Measurements from ENCODE around the gene PGLYRP4. TPM values are rescaled to one million over a fixed set of nuclear protein-coding genes. Genes with fewer than 3 reads are reported as not detected.

The PGLYRP4 gene
- total RNA-seq, 1 experiment from 2014 or later, result not detected

DNA sequence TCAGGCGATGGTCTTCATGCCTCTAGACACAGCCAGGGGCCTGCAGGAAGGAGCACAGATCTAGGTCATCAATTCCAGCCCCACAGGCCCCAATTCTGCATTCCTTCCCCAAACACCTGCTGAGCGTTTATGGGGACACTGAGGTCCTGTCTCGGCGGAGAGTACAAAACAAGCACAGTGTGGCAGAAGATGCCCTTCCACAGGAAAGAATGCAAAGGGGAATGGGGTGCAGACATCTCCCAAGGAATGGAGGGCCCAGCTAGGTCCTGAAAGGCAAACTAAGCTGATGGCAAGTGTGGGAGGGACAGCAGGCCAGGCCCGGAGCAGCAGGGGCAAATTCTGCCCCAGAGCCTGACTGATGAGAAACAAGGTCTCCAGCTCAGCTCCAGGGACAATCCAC lies 45.8 kb upstream of the PGLYRP4 start:
- CTCF ChIA-PET, result no interaction called here
- BruUV-seq (replicated peaks), result no TSS peak

DNA sequence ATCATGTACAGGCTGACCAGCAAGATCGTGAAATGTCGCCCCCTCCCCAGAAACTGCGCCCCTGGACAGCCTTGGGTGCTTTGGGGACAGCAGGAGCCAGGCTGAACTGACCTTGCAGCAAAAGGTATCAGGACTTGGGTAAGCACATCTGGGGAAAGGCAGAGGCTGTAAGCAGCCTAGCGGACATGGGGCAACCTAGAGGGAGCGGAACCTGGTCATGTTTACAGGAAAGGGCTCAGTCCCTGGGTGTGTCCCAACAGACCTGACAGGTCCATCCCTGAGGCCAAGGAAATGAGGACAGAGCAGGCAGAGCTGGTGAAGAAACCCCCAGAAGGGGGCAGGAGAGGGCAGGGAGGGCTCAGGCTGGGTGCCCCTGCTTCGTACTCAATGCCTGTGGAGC lies 45.3 kb upstream of the PGLYRP4 start:
- POLR2A ChIA-PET (ENCODE audit: unreplicated experiment), result no interaction called here
- Histone ChIP-seq H3K4me1 (replicated peaks; ENCODE audit: insufficient read depth) (peaks cover 59% of the 10 kb centered on the region), H3K27ac (no peak overlapping the region), H3K27me3 (ENCODE audit: insufficient read depth, low read depth) (no peaks in the 10 kb centered on the region), H3K9me2 (ENCODE audit: insufficient read depth) (no peaks in the 10 kb centered on the region), H3K36me3 (ENCODE audit: low read depth) (no peaks in the 10 kb centered on the region), H2AFZ (no peak overlapping the region), H3K9me3 (ENCODE audit: insufficient read depth, low read depth) (no peaks in the 10 kb centered on the region), H3K4me3 (no peak overlapping the region), H3F3A (ENCODE audit: insufficient read depth, low read depth) (peaks cover 9% of the 10 kb centered on the region; the same call in 1 of the 2 replicates), H3K79me2 (ENCODE audit: low read depth) (no peaks in the 10 kb centered on the region), H4K20me1 (ENCODE audit: insufficient read depth) (no peaks in the 10 kb centered on the region), H3K4me2 (no peak overlapping the region)
- BruUV-seq (replicated peaks), result no TSS peak
- CTCF ChIA-PET, result no interaction called here
- no peak for TF ChIP-seq EZH2 (IDR thresholded peaks at IDR 0.05; ENCODE audit: low read depth)
- TF ChIP-seq, protein P1, sequence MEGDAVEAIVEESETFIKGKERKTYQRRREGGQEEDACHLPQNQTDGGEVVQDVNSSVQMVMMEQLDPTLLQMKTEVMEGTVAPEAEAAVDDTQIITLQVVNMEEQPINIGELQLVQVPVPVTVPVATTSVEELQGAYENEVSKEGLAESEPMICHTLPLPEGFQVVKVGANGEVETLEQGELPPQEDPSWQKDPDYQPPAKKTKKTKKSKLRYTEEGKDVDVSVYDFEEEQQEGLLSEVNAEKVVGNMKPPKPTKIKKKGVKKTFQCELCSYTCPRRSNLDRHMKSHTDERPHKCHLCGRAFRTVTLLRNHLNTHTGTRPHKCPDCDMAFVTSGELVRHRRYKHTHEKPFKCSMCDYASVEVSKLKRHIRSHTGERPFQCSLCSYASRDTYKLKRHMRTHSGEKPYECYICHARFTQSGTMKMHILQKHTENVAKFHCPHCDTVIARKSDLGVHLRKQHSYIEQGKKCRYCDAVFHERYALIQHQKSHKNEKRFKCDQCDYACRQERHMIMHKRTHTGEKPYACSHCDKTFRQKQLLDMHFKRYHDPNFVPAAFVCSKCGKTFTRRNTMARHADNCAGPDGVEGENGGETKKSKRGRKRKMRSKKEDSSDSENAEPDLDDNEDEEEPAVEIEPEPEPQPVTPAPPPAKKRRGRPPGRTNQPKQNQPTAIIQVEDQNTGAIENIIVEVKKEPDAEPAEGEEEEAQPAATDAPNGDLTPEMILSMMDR (conservative IDR thresholded peaks at IDR 0.05), result no peak; the same call in 1 of the 2 replicates
- peak in 1 of 2 experiments; percentile 45 for DNase-seq
- intact Hi-C loops (cut with micrococcal nuclease; ENCODE audit: unreplicated experiment), result no loop called here

More for the DNA sequence above, 45.8 kb upstream of the PGLYRP4 start:
- Histone ChIP-seq H3K27ac (no peak overlapping the region), H3F3A (ENCODE audit: insufficient read depth, low read depth) (peaks cover 9% of the 10 kb centered on the region; the same call in 1 of the 2 replicates), H3K79me2 (ENCODE audit: low read depth) (no peaks in the 10 kb centered on the region), H3K36me3 (ENCODE audit: low read depth) (no peaks in the 10 kb centered on the region), H3K4me3 (no peak overlapping the region), H3K27me3 (ENCODE audit: insufficient read depth, low read depth) (no peaks in the 10 kb centered on the region), H3K9me2 (ENCODE audit: insufficient read depth) (no peaks in the 10 kb centered on the region), H3K9me3 (ENCODE audit: insufficient read depth, low read depth) (no peaks in the 10 kb centered on the region), H3K4me1 (replicated peaks; ENCODE audit: insufficient read depth) (peaks cover 57% of the 10 kb centered on the region), H3K4me2 (no peak overlapping the region), H4K20me1 (ENCODE audit: insufficient read depth) (no peaks in the 10 kb centered on the region), H2AFZ (no peak overlapping the region)
- POLR2A ChIA-PET (ENCODE audit: unreplicated experiment), result no interaction called here
- intact Hi-C loops (cut with micrococcal nuclease; ENCODE audit: unreplicated experiment), result no loop called here
- TF ChIP-seq, protein P1 (conservative IDR thresholded peaks at IDR 0.05), result no peak; the same call in 1 of the 2 replicates
- TF ChIP-seq EZH2 (IDR thresholded peaks at IDR 0.05; ENCODE audit: low read depth), result no peak
- DNase-seq, result no peak

DNA sequence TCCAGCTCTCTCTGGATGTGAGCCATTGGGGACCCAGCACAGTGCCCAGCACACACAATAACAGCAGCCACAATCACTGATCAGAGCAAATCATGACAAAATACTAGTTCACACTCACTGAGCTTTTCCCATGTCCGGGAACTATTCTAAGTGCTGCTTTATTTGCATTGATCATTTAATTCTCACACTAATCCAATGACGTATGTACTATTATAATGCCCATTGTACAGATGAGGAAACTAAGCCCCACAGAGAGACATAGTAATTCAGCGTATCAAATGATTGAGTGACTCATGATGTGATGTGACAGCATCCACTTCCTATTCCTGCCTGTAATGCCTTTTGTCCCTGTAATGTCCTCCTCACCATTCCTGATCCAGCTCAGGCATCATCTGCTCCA lies 44.2 kb upstream of the PGLYRP4 start:
- TF ChIP-seq EZH2 (IDR thresholded peaks at IDR 0.05; ENCODE audit: low read depth), result no peak
- TF ChIP-seq, protein P1 (conservative IDR thresholded peaks at IDR 0.05), result no peak
- intact Hi-C loops (cut with micrococcal nuclease; ENCODE audit: unreplicated experiment), result no loop called here

More for the DNA sequence above, 44.2 kb upstream of the PGLYRP4 start:
- H3K36me3 ChIP-seq (ENCODE audit: low read depth), result no peaks in the 10 kb centered on the region
- H3K9me3 ChIP-seq (ENCODE audit: insufficient read depth, low read depth), result no peaks in the 10 kb centered on the region
- H3F3A ChIP-seq (ENCODE audit: insufficient read depth, low read depth), result peaks cover 9% of the 10 kb centered on the region; the same call in 1 of the 2 replicates
- no peaks in the 10 kb centered on the region for H4K20me1 ChIP-seq (ENCODE audit: insufficient read depth)
- H3K27ac ChIP-seq, result no peak overlapping the region
- no peaks in the 10 kb centered on the region for H3K27me3 ChIP-seq (ENCODE audit: insufficient read depth, low read depth)
- H2AFZ ChIP-seq, result no peak overlapping the region
- no peaks in the 10 kb centered on the region for H3K9me2 ChIP-seq (ENCODE audit: insufficient read depth)
- POLR2A ChIA-PET (ENCODE audit: unreplicated experiment), result no interaction called here
- no peak overlapping the region for H3K4me2 ChIP-seq
- CTCF ChIA-PET, result no interaction called here
- DNase-seq, result no peak
- no peaks in the 10 kb centered on the region for H3K79me2 ChIP-seq (ENCODE audit: low read depth)
- BruUV-seq (replicated peaks), result no TSS peak
- no peak overlapping the region for H3K4me3 ChIP-seq
- peaks cover 59% of the 10 kb centered on the region for H3K4me1 ChIP-seq (replicated peaks; ENCODE audit: insufficient read depth)

Data from PC-9 (cell line).